Measurements from ENCODE around the gene COPE.
A peak's percentile ranks its signal among the peaks of the same experiment; 100 is the strongest.

- TF ChIP-seq, protein P1, sequence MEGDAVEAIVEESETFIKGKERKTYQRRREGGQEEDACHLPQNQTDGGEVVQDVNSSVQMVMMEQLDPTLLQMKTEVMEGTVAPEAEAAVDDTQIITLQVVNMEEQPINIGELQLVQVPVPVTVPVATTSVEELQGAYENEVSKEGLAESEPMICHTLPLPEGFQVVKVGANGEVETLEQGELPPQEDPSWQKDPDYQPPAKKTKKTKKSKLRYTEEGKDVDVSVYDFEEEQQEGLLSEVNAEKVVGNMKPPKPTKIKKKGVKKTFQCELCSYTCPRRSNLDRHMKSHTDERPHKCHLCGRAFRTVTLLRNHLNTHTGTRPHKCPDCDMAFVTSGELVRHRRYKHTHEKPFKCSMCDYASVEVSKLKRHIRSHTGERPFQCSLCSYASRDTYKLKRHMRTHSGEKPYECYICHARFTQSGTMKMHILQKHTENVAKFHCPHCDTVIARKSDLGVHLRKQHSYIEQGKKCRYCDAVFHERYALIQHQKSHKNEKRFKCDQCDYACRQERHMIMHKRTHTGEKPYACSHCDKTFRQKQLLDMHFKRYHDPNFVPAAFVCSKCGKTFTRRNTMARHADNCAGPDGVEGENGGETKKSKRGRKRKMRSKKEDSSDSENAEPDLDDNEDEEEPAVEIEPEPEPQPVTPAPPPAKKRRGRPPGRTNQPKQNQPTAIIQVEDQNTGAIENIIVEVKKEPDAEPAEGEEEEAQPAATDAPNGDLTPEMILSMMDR (IDR thresholded peaks at IDR 0.05): peak in 2 of 6 experiments; percentile 13 to 24
- TF ChIP-seq POLR2A (IDR thresholded peaks at IDR 0.05) (no peak), POLR2AphosphoS5 (IDR thresholded peaks at IDR 0.05) (no peak), EP300 (IDR thresholded peaks at IDR 0.05) (no peak)
These were observed 52.4 kb downstream of the COPE start for GRCh38 chr19:18866800-18867123.
